Caki2 (cell line): ENCODE data around the gene LIPE. TPM values are rescaled to one million over a fixed set of nuclear protein-coding genes. Genes with fewer than 3 reads are reported as not detected.
A peak's percentile ranks its signal among the peaks of the same experiment; 100 is the strongest.

Source experiments
- DNase-seq: peaks from one replicate; pipeline ENCODE4 v3.0.0-alpha.2; 2015; ENCODE audit warnings: low read depth
- in situ Hi-C: cut with HindIII; loops from 2 replicates; pipeline ENCODE4 v1.10.0; 2016; ENCODE audit warnings: low sequenced_read_pairs, low pct_unique_long_range_greater_than_20kb, mixed read lengths
- total RNA-seq: library from RNA; depleted of rRNA; stranded (reverse); fragments of >200 nt; shearing (Covaris generic); gene quantifications from 2 replicates; pipeline ENCODE4 v1.2.3, GENCODE V29; 2014; ENCODE audit warnings: low replicate concordance

LIPE gene
- total RNA-seq, 1 experiment from 2014 or later, result 13.1 TPM

GRCh38 chr19:42368765-42369164 is 58.4 kb downstream of the LIPE start:
- in situ Hi-C loops, result no loop called here
- DNase-seq, result no peak

GRCh38 chr19:42368360-42368759 is 58.8 kb downstream of the LIPE start:
- in situ Hi-C loops, result no loop called here
- DNase-seq, result no peak

- no peak for DNase-seq
- in situ Hi-C loops, result no loop called here
Observed at GRCh38 chr19:42367929-42368328, 59.3 kb downstream of the LIPE start.

GRCh38 chr19:42366673-42367072 is 60.5 kb downstream of the LIPE start:
- in situ Hi-C loops, result no loop called here
- DNase-seq, result no peak

GRCh38 chr19:42363614-42364346 is 63.4 kb downstream of the LIPE start:
- DNase-seq, result no peak

GRCh38 chr19:42362891-42363440 is 64.2 kb downstream of the LIPE start:
- in situ Hi-C loops, result no loop called here
- no peak for DNase-seq

More at GRCh38 chr19:42363614-42364346, 63.4 kb downstream of the LIPE start:
- in situ Hi-C loops, result no loop called here

- no peak for DNase-seq
- in situ Hi-C loops, result no loop called here
Observed at GRCh38 chr19:42362342-42362741, 64.8 kb downstream of the LIPE start.

GRCh38 chr19:42361545-42361910 is 65.7 kb downstream of the LIPE start:
- in situ Hi-C loops, result no loop called here
- no peak for DNase-seq

GRCh38 chr19:42360787-42361544 is 66.2 kb downstream of the LIPE start:
- in situ Hi-C loops, result no loop called here
- no peak for DNase-seq

GRCh38 chr19:42357290-42357689 is 69.9 kb downstream of the LIPE start:
- DNase-seq, result no peak
- in situ Hi-C loops, result no loop called here

GRCh38 chr19:42356686-42357085 is 70.5 kb downstream of the LIPE start:
- no peak for DNase-seq
- in situ Hi-C loops, result no loop called here

GRCh38 chr19:42355896-42356295 is 71.3 kb downstream of the LIPE start:
- in situ Hi-C loops, result no loop called here
- DNase-seq, result no peak

- in situ Hi-C loops, result no loop called here
- no peak for DNase-seq
Observed at GRCh38 chr19:42353341-42354015, 73.7 kb downstream of the LIPE start.

- DNase-seq, result peak; percentile 40
- in situ Hi-C loops, result no loop called here
Observed at GRCh38 chr19:42352301-42353259, 74.6 kb downstream of the LIPE start.
